Raji (cell line): ENCODE data around the gene WDFY1.

ENCODE experiments used
- POLR2A ChIP-seq: IDR thresholded peaks from 2 replicates; pipeline ENCODE4 v1.6.1; 2011; ENCODE audit warnings: low read depth, low read length, control low read depth; ENCODE audit not compliant: insufficient read depth

WDFY1 gene

DNA sequence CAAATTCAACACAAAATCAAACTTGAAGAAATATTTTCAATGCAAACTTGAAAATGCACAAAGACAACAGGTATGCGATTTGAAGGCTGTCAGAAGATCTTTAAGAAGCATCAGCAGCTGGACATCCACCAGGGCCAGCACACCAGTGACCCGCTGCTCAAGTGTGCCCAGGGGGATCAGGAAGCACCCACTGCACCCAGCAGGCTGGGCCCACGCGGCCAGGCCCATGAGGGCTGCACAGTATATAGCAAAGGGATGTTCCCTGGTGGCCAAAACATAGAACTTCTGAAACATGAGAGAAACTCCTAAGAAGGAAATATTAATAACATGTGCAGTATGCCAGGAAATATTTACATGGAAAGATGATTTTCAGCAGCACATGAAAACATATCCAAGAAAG, 25.0 kb downstream of the WDFY1 start:
- TF ChIP-seq POLR2A, result no peak

DNA sequence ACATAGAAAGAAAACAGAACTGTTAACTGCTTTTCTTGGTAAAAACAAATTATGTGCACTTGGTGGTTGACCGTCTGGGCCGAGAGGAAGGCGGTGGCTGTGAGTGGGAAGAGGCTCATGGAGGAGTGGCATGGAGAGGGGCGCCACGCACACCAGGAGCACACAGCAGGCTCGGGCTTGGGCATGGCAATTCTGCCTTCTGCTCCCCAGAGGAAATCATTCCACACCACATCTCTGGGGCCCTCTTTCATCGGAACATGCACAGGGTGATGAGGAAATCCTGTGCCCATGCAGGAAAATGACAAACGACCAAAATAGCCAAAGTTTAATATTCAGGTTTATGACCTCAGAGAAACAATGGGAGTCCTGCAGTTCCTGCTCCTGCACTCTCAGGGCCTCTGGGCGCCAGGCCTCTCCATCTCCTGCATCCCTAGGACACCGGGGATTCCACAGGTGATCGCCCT, 26.4 kb downstream of the WDFY1 start:
- no peak for TF ChIP-seq POLR2A

DNA sequence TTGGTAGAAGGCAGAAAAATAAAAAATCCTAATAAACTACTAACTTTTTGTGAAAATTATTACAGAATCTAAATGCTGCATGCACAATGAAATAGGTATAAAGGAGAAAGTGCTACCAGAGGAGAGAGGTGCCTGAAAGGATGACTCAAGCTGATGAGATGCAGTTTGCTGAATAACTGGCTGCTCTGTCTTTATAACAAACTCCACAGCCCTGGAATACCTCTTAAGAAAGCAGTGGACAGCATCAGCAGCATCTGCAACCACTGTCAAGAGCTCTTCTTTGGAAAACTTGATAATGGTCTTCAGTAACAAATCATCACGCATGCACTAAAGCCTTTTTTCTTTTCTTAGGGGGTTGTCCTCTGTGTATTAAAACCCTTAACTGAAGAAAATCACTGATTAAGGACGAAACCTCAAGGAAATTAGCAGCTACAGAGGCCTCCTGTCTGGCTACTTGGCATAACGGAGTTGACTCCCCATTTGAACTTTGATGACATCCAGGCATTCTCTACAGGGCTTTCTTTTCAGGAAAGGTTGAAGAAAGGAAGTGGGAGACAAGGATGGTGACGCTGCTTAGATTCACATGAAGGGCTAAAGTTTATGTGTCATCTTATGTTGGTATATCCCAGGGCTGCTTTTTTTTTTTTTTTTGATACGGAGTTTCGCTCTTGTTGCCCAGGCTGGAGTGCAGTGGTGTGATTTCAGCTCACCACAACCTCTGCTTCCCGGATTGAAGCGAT, 28.8 kb downstream of the WDFY1 start:
- TF ChIP-seq POLR2A, result no peak

DNA sequence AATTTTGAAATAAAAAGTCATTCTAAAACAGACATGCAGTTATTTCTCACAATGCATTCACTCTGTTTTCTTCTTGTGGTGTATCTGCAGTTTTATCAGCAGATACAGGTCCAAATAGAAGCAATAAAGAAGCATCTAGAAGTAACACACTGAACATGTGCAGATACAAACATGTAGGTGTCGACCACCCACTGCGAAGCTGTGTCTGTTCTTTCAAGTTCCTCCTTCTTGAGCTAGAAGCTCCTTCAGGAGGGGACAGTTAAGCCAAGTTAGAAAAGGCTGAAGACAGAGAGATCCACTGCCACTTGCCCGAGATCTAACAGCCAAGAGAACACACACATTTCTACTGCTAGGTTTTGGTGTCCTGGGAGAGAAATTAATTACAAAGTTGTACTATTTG, 30.1 kb downstream of the WDFY1 start:
- TF ChIP-seq POLR2A, result no peak

DNA sequence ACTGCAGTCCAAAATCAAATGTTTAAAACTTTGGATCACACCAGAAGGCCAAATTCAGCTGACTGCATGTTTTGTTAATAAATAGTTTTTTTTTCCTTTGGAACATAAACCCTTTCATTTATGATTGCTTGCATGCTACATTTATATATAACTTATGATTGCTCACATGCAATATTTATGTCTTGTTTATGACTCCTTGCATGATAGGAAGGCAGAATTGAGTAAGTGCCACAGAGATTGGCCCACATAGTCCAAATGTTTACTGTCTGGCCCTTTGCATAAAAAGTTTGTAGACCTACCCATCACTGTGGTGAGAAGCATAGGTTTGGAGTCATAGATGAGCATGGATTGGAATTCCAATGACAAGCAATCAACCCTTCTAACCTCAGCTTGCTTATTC, 30.8 kb downstream of the WDFY1 start:
- no peak for TF ChIP-seq POLR2A

DNA sequence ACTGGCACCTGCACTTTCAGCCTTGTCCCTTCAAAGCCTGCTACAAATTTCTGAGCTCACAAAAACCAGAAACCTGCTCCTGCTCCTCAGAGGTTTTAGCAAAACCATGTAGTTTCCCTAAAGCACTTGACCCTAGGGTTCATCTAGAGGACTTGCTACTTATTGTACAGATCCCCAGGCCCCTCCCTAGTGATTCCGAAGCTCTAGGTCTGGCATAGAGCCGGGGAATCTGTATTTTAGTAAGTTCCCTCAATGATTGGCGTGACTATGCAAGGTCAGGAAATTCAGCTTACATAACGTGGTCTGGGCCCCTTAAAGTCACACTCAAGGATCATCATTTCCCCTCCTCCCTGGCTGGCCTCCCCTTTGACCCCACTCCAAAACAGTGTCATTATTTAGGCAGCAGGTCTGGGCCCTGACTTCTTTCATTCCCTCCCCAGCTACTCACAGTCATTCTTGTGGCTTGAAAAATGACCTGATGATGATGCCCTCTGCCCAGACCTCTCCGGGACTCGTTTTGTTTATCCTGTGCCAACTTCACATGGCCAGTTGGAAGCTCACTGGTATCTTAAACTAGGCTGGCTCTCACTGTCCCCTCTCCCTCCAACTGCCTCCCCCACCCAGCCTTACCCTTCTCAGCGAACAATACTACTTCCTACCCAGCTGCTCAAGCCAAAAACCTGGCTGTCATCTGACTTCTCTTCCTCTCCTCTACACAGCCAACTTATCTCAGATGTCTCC, 36.0 kb downstream of the WDFY1 start:
- no peak for TF ChIP-seq POLR2A

DNA sequence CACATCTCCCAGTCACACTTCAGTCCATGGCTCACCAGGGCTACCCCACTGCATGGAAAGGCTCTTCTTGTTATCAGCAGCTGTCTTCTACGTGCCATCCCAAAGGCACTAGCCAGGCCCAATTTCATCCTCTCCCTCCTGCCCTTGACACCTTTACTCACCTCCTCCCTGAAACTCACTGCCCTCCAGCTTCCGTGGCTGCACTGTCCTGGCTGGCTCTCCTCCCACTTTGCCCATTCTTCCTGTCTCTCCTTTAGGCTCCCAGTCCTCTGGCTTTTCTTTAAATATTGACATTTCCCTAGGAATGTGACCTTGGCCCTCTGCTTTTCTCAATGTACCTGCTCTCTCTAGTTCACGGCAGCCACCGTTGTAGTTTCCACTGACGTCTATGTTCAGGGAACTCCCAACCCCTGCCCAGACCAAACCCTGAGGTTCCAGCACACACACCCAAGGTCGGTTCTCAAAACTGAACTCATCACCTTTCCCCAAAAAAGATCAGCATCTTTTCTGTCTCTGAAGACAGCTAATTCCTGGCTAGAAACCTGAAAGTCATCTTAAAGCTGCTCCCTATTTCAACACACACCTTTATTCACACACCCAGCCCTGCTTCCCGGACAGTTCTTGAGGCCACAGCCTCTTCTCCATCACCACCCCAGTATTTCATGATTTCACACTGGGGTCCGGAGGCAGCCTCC, 36.7 kb downstream of the WDFY1 start:
- TF ChIP-seq POLR2A, result no peak

DNA sequence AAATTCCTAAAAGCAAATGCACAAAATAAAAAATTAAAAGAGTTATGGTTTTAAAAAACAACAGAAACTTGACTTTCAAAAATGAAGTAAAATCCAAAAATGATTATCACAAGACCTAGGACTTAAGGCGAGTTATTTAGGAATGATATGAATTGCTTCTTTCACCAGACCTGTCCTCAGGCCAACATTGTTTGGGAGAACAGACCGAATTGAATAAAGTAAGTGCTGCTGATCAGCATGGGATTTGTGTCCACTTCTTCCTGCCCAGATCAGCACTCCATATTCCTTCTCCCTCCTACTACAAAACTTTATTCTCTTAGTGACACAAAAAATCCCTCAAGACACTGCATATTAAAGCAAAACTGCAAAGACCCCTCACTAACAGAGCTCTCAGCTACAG, 39.1 kb downstream of the WDFY1 start:
- no peak for TF ChIP-seq POLR2A

DNA sequence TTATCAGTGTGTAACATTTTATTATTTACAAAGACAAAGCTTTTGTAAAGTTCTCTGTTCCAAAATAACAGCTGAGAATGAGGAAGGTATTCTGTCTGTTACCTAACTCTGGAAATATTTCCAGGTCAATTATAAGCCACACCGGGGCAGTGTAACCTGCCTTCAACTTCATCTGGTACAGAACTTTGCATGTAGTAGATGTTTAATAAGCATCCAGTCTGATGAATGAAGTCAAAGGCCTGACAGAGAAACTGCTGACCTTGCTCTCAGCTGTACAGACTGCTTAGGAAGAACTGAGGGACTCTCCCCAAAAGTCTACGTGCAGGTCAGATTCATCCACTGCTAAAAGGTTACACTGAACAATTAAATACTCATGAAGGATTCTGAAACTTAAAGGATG, 43.3 kb downstream of the WDFY1 start:
- TF ChIP-seq POLR2A, result no peak

DNA sequence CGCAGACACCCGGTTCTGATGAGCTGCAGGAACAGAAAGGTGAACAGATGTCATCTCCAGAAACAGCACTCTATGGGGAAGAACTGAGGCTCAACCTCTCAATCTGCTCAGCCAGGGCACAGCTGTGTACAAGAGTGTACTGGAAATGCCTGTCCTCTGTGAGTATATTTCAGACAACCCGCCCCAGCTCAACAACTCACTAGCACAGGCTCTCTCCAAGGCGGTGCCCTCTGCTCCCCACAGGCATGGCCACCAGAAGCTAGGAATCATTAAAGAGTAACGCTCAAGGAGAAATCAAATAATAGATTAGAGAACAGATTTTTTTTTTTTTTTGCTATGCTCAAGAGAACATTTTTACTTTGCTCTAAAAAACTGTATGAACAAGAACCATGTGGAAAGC, 43.8 kb downstream of the WDFY1 start:
- no peak for TF ChIP-seq POLR2A

DNA sequence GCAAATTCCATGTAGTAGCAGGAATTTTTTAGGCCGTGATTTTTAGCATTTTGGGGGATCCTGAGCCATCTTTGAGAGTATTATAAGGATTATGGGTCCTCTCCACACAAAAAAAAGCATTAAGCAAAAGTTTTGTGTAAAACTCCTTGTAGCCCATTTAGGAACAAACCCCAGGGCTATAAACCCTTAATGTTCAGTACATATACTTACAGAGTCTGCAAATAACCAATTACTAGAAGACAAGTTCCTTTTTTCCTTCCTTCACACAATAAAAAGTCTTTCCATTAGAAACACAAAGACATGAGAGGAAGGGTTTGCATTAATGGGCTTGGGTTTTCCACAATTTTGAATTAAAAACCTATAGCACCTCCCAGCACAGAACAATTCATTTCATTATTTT, 44.6 kb downstream of the WDFY1 start:
- no peak for TF ChIP-seq POLR2A

DNA sequence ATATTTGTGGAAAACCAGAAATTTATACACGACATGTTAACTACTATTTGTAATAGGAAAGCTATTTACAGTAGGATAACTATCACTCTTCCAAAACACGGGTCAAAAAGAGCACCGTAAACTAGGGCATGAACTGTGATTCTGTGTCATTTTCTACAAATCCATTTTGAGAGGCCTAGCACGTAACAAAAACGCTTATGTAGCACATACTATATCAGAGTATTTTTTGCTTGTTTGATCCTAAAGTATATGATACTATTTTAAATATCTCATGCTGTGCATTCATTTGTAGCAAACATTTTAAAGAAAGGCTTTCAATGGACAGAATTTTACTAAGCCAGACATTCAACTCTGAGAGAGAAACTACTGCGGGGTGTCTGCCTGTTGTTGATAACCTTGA, 45.1 kb downstream of the WDFY1 start:
- no peak for TF ChIP-seq POLR2A

DNA sequence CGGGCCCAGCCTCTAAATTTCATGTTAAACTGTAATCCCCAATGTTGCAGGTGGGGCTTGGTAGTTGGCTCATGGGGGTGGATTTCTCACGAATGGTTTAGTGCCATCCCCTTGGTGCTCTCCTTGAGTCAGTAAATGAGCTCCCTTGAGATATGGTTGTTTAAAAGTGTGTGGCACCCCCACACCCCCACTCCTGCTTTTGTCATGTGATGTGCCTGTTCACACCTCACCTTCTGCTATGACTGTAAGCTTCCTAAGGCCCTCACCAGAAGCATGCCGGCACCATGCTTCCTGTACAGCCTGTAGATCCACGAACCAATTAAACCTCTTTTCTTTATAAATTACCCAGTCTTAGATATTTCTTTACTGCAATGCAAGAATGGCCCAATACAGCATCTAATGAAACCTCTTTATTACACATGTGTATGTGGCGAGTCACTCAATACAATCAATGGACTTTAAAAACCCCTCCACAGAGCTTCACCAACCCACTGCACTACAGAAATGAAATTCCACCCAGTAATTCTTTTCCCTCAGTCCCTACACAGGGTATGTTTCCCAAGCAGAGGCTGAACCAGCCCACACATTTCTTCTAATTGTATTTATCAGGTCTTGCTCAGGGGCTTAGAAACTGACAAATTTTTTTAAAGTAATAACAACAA, 47.3 kb downstream of the WDFY1 start:
- TF ChIP-seq POLR2A, result no peak

DNA sequence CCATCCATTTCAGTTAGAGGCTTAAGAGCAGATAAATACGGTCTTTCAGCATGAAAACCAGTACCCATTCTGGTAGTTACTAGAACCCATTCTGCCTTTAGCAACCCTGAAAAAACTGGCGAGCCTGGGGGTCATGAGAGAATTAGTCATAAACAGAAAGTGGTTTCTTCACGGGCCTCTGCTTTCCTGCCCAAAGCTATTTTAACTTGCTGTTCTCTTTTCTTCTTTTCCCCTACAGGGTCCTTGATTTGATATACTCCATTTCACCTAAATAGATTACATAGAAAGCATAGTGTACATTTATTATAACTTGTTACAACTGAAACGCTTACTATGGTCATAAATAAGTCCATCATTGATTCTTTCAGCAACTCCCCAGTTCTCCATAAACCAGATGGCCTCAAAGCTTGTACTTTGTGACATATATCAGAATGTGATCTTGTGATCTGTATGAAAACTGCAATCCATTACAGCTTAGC, 48.3 kb downstream of the WDFY1 start:
- no peak for TF ChIP-seq POLR2A

DNA sequence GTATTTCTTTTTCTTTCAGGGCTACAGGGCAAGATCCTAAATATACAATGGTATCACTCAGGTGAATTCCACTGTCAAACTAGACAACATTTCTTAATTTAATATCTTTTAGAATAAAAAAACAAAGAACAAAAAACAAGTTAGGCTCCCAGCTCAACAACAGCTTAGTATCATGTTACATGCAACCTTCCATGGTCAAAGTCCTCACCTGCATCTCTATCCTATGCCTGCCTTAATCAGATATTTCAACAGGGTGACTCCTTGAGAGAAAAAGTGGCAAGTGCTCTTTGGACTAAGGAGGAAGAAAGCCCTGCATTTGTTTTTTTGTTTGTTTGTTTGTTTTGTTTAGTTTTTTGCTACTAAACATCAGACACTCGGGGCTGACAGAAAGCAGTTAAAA, 50.2 kb downstream of the WDFY1 start:
- TF ChIP-seq POLR2A, result no peak
